Stomach smooth muscle (tissue), 2 donors: Measurements from ENCODE around the gene DOCK4.
A peak's percentile ranks its signal among the peaks of the same experiment; 100 is the strongest.

ENCODE experiments used
- H3K27ac ChIP-seq: one replicate; pipeline ENCODE4 v1.7.0; 2013; ENCODE audit warnings: mild to moderate bottlenecking, low read length, inconsistent platforms
- H3K27me3 ChIP-seq, 2 donors: one replicate each; pipeline ENCODE4 v1.7.0; 2013; ENCODE audit warnings: low read length in 2 of 2; ENCODE audit not compliant: insufficient read depth in 2 of 2, control insufficient read depth in 1 of 2
- H3K36me3 ChIP-seq, 2 donors: one replicate each; pipeline ENCODE4 v1.7.0; 2013; ENCODE audit warnings: low read length in 2 of 2; ENCODE audit not compliant: control insufficient read depth in 2 of 2, insufficient read depth in 2 of 2
- H3K4me1 ChIP-seq: one replicate; pipeline ENCODE4 v1.7.0; 2013; ENCODE audit warnings: low read length; ENCODE audit not compliant: control insufficient read depth, insufficient read depth
- H3K4me3 ChIP-seq, 2 donors: one replicate each; pipeline ENCODE4 v1.7.0; 2013; ENCODE audit warnings: low read length in 2 of 2
- H3K9ac ChIP-seq, 2 donors: one replicate each; pipeline ENCODE4 v1.7.0; 2013; ENCODE audit warnings: low read length in 2 of 2, mild to moderate bottlenecking in 1 of 2
- H3K9me3 ChIP-seq, 2 donors: one replicate each; pipeline ENCODE4 v1.7.0; 2013; ENCODE audit warnings: low read length in 2 of 2; ENCODE audit not compliant: control insufficient read depth in 2 of 2
- donor health status: healthy.
- donor health status: Pancreatic carcinoma.

DOCK4 gene

DNA sequence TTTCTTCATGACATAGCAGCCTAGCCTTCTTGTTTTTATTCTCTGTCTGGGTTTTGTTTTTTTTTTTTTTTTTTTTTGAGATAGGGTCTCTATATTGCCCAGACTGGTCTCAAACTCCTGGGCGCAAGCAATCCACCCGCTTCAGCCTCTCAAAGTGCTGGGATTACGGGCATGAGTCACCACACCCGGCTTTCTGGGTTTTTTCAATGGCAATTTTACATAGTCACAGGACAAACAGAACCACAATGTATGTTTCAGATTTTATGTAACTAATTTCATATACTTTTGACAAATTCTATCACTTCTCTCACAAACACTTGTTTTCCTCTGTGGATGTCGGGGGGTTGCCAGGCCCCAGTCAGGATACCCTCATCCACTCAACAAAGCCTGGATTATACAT is 16.5 kb downstream of the DOCK4 start:
- Histone ChIP-seq H3K4me1 (no peaks in the 10 kb centered on the region), H3K4me3 (no peak overlapping the region), H3K27ac (no peak overlapping the region), H3K9ac (no peak overlapping the region), H3K9me3 (no peaks in the 10 kb centered on the region), H3K36me3 (no peaks in the 10 kb centered on the region), H3K27me3 (no peaks in the 10 kb centered on the region)

GRCh38 chr7:112188257-112188656 is 17.9 kb downstream of the DOCK4 start:
- Histone ChIP-seq H3K27ac (no peak overlapping the region), H3K4me1 (no peaks in the 10 kb centered on the region), H3K4me3 (no peak overlapping the region), H3K27me3 (no peaks in the 10 kb centered on the region), H3K9ac (no peak overlapping the region), H3K36me3 (no peaks in the 10 kb centered on the region), H3K9me3 (no peaks in the 10 kb centered on the region)

DNA sequence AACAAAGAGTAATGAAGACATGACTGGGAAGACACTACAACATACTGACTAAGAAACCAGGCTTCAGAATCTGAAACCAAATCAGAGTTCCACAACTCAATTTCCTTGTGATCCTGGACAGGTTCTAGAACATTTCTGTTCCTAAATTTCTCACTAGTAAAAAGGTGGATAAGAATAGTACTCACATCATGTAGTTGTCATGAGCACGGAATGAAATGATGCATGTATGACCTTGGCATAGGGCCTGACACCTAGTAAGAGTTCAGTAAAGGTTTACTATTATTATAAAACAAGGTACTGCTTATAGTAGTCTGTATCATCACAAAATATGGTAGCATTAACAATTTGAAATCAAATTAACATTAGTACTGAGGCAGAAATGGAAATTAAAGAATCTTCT is 19.9 kb downstream of the DOCK4 start:
- no peak overlapping the region for H3K27ac ChIP-seq
- H3K9me3 ChIP-seq, result no peaks in the 10 kb centered on the region
- no peak overlapping the region for H3K9ac ChIP-seq
- H3K36me3 ChIP-seq, result no peaks in the 10 kb centered on the region
- peaks cover 4% of the 10 kb centered on the region for H3K4me1 ChIP-seq
- H3K4me3 ChIP-seq, result no peak overlapping the region
- no peaks in the 10 kb centered on the region for H3K27me3 ChIP-seq

- no peak overlapping the region for H3K9ac ChIP-seq
- H3K4me3 ChIP-seq, result no peak overlapping the region
- no peak overlapping the region for H3K27ac ChIP-seq
- no peaks in the 10 kb centered on the region for H3K27me3 ChIP-seq
- H3K9me3 ChIP-seq, result no peaks in the 10 kb centered on the region
- H3K36me3 ChIP-seq, result no peaks in the 10 kb centered on the region
- peaks cover 10% of the 10 kb centered on the region for H3K4me1 ChIP-seq
Measured at GRCh38 chr7:112185005-112185834, 21.0 kb downstream of the DOCK4 start.

DNA sequence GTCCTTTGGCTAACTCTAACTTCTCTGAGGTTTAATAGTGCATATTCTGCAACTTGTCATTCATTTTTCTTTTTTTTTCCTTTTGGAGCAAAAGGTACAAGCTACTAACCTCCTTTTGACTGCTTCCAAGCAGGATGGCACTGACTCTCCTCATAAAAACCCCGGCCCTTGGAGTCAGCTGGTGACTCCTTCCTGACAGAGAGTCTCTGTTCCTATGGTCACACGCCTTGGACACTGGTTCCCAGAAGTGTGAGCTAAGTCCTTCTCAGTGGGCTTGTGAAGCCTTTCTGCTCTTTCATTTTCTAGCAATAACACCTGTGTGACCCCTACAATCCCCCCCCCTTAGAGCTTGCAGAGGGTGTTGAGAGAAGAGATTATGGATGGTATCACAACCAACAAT is 21.7 kb downstream of the DOCK4 start:
- Histone ChIP-seq H3K4me3 (no peak overlapping the region), H3K27ac (no peak overlapping the region)

DNA sequence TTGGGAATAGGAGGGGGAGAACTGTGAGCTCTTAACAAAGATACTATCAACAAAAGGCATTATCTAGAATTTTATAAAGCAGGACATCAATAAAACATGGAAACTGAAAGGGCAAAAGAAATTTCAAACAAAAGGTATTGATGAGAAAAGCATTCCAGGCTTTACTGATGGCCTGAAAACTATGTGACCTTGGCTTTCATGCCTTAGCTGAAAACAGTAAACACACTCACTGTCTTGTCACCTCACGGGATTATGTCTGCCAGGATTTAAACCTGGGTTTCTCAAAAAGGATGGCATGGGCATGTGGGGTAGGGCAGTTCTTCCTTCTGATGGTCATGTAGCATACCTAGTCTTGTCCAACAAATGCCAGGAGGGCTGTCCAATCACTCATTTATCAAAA is 22.9 kb downstream of the DOCK4 start:
- Histone ChIP-seq H3K27ac (no peak overlapping the region), H3K9me3 (no peaks in the 10 kb centered on the region), H3K27me3 (no peaks in the 10 kb centered on the region), H3K4me3 (no peak overlapping the region), H3K36me3 (no peaks in the 10 kb centered on the region), H3K9ac (no peak overlapping the region), H3K4me1 (peaks cover 13% of the 10 kb centered on the region)

More for the DNA sequence above, 21.7 kb downstream of the DOCK4 start:
- H3K27me3 ChIP-seq, result no peaks in the 10 kb centered on the region
- H3K4me1 ChIP-seq, result peaks cover 13% of the 10 kb centered on the region
- no peaks in the 10 kb centered on the region for H3K36me3 ChIP-seq
- no peak overlapping the region for H3K9ac ChIP-seq
- H3K9me3 ChIP-seq, result no peaks in the 10 kb centered on the region

- H3K9ac ChIP-seq, result no peak overlapping the region
- H3K36me3 ChIP-seq, result no peaks in the 10 kb centered on the region
- no peak overlapping the region for H3K27ac ChIP-seq
- no peak overlapping the region for H3K4me3 ChIP-seq
- no peaks in the 10 kb centered on the region for H3K9me3 ChIP-seq
- H3K27me3 ChIP-seq, result no peaks in the 10 kb centered on the region
- peaks cover 13% of the 10 kb centered on the region for H3K4me1 ChIP-seq
Measured at GRCh38 chr7:112182749-112183148, 23.4 kb downstream of the DOCK4 start.

DNA sequence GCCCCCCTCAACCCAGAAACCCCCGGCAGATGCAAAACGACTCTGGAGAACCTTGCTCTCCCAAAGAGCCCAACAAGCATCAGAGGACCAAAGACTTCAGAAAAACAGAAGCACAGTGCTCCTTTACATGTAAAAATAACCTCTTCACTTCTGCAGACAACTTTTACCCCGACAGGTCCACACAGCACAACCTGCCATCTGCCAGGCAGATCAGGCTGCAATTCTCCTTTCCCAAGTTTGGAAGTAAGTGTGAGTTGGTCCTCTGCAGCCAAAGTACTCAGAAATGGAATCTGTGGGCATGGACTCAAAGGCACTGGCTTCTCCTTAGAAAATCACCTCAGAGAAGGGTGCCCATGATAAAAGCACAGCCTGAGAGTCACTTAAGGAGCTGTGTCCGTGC is 26.0 kb downstream of the DOCK4 start:
- no peak overlapping the region for H3K27ac ChIP-seq
- no peaks in the 10 kb centered on the region for H3K9me3 ChIP-seq
- H3K9ac ChIP-seq, result no peak overlapping the region
- peaks cover 13% of the 10 kb centered on the region for H3K4me1 ChIP-seq
- no peaks in the 10 kb centered on the region for H3K27me3 ChIP-seq
- H3K4me3 ChIP-seq, result peak overlapping the region; percentile 61 to 62
- H3K36me3 ChIP-seq, result no peaks in the 10 kb centered on the region

GRCh38 chr7:112176693-112177415 is 29.3 kb downstream of the DOCK4 start:
- Histone ChIP-seq H3K4me3 (no peak overlapping the region), H3K36me3 (no peaks in the 10 kb centered on the region), H3K27me3 (no peaks in the 10 kb centered on the region), H3K9me3 (no peaks in the 10 kb centered on the region), H3K4me1 (peaks cover 9% of the 10 kb centered on the region), H3K27ac (no peak overlapping the region), H3K9ac (no peak overlapping the region)

GRCh38 chr7:112176241-112176640 is 30.0 kb downstream of the DOCK4 start:
- Histone ChIP-seq H3K4me1 (peaks cover 9% of the 10 kb centered on the region), H3K9ac (no peak overlapping the region), H3K27me3 (no peaks in the 10 kb centered on the region), H3K4me3 (no peak overlapping the region), H3K27ac (no peak overlapping the region), H3K36me3 (no peaks in the 10 kb centered on the region), H3K9me3 (no peaks in the 10 kb centered on the region)

DNA sequence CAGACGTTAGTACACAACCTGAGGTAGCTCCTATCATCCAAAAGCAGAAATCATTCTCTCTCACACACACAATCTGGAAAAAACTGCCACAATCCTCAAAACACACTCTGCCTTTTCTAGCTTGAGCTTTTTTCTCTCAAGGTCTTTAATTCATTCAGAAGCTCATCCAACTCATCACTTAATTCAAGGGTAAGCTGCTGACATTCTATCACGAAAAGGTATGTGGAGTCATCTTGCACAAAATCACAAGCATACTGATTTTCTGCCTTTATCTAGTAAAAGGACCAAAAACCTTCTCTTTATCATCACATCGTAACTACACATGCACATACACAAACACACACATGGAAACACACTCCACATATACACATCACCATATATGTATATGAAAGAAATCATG is 32.0 kb downstream of the DOCK4 start:
- Histone ChIP-seq H3K27me3 (no peaks in the 10 kb centered on the region), H3K9me3 (no peaks in the 10 kb centered on the region), H3K36me3 (no peaks in the 10 kb centered on the region), H3K27ac (no peak overlapping the region), H3K9ac (no peak overlapping the region), H3K4me1 (no peaks in the 10 kb centered on the region), H3K4me3 (no peak overlapping the region)
